COLO668 (cell line): ENCODE results near the gene MED16.
"Not testable (repeated sequence)": the region's sequence is repeated elsewhere in the genome, so short reads cannot be mapped to it uniquely, and the experiment has no call there.

Source experiments
- DNase-seq: peaks from one replicate; lab custom pipeline; 2025; ENCODE audit not compliant: unreplicated experiment; lab: John Stamatoyannopoulos, UW

The MED16 gene

DNA sequence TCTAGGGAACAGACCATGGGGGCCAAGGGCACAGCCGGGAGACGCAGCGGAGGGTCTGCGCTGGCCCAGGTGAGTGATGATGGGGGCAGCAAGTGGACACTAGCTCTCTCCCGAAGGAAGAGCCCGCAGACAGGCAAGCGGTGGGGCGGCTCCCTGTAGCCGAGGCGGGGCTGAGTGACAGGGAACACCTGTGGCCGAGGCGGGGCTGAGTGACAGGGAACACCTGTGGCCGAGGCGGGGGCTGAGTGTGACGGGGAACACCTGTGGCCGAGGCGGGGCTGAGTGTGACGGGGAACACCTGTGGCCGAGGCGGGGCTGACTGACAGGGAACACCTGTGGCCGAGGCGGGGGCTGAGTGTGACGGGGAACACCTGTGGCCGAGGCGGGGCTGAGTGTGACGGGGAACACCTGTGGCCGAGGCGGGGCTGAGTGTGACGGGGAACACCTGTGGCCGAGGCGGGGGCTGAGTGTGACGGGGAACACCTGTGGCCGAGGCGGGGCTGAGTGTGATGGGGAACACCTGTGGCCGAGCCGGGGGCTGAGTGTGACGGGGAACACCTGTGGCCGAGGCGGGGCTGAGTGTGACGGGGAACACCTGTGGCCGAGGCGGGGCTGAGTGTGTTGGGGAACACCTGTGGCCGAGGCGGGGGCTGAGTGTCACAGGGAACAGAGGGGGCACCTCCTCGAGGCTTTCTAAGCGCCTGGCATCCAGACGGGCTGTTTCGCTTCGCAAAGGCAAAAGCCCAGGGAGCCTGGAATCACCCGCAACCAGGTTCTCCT is 1.4 kb downstream of the MED16 start:
- DNase-seq: peak; percentile 86

DNA sequence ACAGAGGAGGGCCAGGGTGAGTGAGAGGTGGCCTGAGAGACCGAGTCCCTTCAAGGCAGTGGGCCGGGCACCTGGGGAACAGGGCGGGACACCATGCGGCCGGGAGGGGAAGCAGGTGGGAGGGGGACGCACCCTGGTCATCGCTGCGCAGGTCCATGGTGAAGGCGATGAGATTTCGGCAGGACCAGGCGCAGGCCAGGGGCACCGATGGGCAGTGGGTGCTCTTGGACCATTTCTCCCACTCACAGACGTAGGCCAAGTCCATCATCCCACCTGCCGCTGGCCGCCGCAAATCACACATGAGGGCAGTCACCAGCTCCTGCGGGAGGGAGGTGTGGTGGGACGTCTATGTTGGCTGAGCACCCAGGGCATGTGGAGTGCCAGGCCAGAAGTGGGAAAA is 2.2 kb downstream of the MED16 start:
- DNase-seq: no peak

DNA sequence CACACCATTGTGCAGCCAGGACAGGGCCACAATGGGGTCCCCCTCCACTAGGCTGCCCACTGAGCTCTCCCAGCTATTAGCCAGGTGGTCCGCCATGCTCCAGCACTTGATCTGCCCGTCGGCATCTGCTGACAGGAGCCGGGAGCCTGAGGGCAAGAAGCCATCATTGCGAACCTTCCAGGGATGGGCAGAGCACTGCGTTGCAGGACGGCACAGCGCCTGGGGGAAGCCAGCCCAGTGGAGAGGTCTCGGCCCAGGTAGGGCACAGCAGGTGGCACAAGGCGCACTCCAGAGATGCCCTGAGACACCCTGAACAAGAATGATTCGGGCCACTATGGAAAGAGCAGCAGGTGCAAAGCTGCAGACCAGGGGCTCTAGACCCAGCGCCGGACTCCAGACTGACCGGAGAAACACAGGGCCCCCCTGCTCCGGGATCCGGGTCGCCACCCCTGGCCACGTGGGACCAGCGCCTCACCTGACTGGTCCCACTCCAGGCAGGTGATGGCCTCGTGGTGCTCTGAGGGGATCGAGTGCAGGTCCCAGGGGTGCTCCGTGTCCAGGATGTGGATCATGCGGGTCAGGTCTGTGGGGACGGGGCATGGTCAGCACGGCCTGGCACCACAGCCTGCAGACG is 3.2 kb downstream of the MED16 start:
- no peak for DNase-seq

DNA sequence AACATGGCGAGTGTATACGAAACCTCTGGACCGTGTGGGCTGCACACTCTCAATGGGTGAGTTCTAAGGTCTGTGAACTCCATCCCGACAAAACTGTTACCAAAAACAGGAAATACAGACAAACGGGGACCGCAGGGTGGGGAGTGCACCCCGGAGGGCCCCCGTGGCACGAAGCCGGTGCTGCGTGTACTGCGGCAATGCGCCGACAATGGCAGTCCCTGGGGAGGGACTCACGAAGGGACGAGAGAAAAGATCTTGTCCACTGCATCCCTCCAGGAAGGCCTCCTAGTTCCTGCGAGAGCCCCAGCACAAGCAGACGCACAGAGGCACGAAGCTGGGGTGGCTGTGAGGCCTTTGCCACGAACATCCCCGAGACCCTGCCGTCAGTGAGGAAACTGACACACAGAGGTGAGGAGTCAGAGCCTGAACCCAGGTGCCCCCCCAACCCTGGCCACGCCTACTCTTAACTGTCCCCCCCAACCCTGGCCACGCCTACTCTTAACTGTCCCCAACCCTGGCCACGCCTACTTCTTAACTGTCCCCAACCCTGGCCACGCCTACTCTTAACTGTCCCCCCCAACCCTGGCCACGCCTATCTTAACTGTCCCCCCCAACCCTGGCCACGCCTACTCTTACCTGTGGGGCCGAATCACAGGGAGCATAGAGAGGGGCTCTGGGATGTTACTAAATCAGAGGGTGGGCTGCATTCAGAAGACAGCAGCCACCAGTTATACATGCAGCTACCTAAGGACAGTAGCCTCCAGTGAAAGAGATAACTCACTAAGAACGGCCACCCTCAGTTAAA is 4.2 kb downstream of the MED16 start:
- DNase-seq: no peak

DNA sequence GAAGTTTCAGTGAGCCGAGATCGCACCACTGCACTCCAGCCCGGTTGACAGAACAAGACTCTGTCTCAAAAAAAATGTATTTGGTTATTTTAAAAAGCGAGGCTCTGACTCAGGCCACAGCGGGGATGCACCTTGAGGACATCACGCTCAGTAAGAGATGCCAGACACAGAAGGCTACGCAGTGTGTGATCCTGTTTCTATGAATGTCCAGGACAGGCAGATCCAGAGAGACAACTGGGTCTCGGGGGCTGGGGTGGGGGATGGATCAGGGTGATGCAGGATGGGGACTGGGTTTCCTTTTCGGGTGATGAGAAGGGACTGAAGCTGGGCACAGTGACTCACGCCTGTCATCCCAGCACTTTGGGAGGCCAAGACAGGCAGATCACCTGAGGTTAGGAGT is 5.4 kb downstream of the MED16 start:
- DNase-seq: no peak

DNA sequence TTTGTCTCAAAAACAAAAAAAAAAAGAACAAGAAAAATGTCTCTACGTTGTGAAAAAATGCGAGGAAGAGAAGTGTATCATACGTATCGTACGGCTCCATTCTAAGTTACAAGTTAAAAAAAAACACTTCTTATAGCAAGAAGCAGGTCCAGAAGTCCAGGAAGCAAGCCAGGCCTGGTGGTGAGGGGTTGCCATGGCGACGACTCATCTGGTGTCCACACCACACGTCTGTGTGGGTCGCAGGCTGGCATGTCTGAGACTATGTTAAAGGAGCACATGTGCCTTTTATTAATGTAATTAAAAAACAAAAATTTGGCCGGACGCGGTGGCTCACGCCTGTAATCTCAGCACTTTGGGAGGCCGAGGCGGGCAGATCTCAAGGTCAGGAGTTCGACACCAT is 5.9 kb downstream of the MED16 start:
- DNase-seq: peak; percentile 19

DNA sequence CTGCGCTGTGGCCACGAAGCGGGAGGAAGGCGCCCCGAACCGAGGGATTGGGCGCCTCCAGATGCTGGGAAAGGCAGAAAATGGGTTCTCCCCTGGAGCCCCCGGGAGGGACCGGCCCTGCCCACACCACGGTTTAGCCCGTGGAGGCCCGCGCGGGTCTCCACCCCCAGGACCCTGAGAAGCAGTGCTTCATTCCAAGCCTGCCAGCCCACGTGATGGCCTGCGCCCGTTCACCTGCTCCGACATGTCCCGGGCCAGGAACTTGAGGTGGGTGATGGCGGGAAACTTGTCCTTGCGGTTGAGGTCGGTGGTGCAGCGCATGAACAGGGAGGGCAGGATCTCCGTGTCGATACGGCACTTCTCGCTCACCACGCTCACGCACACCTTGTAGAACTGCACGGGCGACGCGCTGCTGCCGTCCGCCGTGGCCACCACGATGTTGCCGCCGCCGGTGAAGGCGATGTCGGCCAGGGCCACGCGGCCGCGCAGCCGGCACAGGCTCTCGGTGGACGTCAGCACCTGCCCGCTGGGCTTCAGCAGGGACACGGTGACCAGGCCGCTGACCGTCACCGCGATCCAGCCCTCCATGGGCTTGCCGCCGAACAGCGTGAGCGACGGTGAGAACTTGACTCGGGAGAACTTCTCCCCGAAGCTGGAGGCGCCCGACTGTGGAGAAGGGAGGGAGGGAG is 7.3 kb downstream of the MED16 start:
- DNase-seq: no peak

DNA sequence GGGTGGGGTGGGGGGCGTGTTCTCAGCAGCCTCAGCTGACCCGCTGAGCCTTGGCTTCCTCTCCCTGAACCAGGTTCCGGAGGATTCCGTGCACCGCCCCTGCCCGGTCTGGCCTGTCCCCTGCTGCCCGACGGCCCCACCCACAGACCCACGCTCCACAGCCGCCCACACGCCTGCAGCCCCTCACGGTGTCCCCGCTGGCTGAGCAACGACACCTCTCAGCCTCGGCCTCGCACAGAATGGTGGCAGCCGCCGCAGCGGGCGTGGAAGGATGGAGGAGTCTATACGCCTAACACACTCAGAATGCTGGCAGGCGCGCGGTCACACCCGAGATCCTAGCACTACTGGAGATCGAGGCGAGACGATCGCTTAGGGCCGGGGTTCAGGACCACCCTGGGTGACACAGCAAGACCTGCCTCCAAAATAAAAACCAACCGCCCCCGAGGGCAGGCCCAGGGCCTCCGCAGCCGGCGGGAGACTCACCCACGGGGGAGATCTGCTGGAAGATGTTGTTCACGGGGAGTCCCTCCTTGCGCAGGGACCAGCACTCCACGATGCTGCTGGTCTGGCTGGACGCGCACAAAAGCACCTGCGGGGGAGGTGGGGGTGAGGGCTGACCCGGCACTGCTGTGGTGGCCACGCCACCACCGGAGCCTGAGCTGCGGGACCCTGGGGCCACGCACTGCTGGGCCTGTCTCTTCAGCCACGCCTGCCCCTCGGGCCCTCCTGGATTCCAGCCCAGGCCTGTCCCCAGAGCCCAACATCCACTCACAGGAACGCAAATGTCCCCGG is 8.4 kb downstream of the MED16 start:
- DNase-seq: no peak

DNA sequence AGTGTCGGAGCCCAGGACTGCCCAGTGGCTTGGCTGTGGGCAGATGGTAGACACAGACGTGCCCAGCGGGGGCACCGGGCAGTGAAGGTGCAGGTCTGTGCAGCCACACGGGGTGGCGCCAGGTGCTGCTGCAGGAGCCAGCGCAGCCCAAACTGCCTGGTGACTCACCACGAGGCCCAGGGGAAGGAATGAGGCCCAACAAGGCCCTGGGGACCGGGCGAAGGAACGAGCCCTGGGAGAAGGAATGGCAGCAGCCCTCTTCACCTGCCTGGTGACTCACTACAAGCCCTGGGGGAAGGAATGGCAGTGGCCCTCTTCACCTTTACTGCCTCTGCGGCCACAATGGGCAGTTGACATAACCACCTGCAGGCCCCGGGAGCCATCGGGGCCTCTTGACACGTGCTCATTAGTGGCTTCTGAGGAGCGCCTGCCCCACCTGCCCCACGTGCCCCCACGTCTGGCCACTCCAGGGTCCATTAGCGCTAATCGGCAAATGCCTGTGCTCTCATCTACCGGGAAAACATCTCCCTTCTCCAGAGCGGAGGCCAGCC is 9.3 kb downstream of the MED16 start:
- peak; percentile 92 for DNase-seq

DNA sequence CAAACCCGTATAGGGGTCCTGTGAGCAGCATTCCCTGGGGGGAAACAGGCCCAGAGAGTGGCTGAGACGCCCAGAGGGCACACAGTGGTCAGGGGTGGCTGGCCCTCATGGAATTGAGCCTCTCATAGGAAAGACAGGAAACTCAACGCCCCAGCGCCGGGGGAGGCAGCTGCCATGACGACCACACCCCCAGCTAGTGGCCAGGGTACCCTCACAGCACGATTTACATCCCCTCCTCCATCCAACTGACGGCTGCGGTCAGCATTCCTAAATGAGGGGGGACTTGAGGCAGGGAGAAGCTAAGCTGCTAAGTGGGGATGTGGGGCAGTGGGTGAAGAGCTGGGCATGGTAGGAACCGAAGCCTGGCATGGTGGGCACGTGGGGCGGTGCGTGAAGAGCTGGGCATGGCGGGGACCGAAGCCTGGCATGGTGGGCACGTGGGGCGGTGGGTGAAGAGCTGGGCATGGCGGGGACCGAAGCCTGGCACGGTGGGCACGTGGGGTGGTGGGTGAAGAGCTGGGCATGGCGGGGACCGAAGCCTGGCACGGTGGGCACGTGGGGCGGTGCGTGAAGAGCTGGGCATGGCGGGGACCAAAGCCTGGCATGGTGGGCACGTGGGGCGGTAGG is 10.0 kb downstream of the MED16 start:
- DNase-seq: no peak

DNA sequence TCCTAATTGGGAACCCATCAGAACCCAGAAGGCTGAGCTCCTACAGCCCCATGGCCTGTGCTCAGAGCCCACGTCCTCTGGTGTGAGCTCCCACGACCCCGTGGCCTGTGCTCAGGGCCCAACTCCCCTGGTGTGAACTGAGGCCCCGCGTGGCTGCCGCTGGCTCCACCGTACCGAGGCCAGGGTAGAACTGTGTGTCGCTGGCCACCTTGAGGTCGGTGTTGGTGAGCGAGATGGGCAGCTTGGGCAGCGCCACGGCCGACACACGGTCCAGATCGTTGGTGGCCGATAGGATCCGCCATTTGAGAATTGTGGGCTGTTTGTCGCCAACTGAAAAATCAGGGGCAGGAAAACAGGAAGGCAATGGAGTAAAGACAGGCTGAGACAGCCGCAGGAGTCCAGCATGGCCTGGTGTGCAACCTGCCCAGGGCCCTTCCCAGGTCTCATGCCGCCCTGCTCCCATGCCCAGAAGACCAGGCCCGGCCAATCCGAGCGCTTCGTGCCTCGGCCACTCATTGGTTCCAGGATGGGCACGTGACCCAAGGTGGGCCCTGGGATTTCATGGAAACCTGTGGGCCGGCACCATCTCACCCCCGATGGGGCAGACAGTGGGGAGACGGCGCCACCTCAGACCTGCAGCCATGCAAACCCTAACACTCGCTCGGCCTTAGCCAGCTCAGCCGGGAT is 11.5 kb downstream of the MED16 start:
- DNase-seq: no peak

DNA sequence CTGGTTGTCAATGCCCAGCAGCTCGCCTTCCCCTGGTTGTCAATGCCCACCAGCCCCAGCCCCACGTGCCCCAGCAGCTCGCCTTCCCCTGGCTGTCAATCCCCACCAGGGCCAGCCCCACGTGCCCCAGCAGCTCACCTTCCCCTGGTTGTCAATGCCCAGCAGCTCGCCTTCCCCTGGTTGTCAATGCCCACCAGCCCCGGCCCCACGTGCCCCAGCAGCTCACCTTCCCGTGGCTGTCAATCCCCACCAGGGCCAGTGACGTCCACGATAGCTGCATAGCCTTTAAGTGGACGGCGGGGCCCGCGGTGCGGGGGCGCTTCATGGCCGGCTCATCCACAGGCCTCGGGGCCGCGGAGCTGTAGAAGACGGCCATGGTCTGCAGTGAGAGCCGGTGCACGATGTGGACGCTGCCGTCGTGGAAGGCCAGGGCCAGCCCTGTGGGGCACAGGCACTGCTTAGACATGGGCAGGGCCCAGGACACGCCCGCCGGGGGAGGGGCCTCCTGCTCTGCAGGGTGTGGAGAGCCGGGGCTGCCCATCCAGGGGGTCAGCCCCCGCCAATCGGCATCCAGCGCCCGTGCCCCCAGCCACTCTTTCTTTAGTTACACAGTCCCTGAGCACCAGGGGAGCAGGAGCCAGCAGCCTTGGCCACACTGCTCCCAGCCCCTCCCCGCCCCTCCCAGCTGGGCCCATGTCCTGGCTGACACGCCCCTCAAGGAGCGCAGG is 13.1 kb downstream of the MED16 start:
- DNase-seq: no peak

DNA sequence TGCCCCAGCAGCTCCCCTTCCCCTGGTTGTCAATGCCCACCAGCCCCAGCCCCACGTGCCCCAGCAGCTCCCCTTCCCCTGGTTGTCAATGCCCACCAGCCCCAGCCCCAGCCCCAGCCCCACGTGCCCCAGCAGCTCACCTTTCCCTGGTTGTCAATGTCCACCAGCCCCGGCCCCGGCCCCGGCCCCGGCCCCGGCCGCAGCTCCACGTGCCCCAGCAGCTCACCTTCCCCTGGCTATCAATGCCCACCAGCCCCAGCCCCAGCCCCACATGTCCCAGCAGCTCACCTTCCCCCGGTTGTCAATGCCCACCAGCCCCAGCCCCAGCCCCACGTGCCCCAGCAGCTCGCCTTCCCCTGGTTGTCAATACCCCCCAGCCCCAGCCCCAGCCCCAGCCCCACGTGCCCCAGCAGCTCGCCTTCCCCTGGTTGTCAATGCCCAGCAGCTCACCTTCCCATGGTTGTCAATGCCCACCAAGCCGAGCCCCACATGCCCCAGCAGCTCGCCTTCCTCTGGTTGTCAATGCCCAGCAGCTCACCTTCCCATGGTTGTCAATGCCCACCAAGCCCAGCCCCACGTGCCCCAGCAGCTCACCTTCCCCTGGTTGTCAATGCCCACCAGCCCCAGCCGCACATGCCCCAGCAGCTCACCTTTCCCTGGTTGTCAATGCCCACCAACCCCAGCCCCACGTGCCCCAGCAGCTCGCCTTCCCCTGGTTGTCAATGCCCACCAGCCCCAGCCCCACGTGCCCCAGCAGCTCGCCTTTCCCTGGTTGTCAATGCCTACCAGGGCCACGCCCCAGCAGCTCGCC is 14.0 kb downstream of the MED16 start:
- not testable (repeated sequence) for DNase-seq

DNA sequence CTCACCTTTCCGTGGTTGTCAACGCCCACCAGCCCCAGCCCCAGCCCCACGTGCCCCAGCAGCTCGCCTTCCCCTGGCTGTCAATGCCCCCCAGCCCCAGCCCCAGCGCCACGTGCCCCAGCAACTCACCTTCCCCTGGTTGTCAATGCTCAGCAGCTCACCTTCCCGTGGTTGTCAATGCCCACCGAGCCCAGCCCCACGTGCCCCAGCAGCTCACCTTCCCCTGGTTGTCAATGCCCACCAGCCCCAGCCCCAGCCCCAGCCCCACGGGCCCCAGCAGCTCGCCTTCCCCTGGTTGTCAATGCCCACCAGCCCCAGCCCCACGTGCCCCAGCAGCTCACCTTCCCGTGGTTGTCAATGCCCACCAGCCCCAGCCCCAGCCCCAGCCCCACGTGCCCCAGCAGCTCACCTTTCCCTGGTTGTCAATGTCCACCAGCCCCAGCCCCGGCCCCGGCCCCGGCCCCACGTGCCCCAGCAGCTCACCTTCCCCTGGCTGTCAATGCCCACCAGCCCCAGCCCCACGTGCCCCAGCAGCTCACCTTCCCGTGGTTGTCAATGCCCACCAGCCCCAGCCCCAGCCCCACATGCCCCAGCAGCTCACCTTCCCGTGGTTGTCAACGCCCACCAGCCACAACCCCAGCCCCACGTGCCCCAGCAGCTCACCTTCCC is 14.9 kb downstream of the MED16 start:
- not testable (repeated sequence) for DNase-seq

DNA sequence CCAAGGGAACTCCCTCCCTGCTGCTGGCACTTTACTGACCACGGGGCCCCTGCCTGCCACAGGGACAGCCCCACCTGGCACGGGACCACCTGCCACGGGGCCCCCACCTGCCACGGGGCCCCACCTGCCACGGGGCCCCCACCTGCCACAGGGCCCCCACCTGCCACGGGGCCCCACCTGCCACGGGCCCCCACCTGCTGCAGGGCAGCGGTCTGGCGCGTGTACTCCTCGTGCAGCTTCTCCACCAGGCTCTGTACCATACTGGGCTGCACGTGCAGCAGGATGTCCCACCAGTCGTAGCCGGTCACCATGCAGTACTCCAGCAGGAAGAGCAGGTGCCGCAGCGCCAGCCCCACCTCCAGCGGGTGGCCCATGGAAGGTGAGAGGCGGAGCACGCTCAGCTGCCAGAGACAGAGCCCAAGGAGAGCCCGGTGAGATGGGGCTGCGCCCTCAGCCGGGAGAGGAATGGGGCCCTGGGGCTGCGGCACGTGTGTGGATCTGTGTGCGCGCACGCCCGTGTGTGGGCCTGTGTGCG is 16.1 kb downstream of the MED16 start:
- peak; percentile 30 for DNase-seq

DNA sequence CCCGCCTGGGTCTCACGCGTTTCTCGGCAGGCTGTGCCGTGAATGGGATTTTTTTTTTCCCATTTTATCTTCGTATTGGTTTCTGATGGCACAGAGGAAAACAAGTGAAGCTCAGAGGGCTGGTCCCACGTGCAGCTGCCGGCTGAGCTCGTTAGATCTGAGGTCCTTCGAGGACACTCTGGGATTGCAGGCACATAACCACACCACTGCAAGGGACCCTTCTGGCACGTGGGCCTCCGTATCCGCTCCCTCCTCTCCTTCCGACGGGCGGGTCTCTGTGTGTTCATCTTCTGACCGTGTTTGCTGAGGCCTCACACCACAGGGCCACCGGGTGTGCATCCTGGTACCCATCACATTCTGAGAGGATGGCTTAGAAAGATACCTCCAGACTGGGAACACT is 16.9 kb downstream of the MED16 start:
- DNase-seq: no peak
